WTC11 (cell line): ENCODE data around the gene ELANE. TPM values are rescaled to one million over a fixed set of nuclear protein-coding genes. Genes with fewer than 3 reads are reported as not detected.

ENCODE experiments used
- ATAC-seq: fragments of 200-7000 bp; cut with Tn5 transposase; 2 replicates; pipeline ENCODE4 v1.10.0; 2021; ENCODE audit warnings: mild to moderate bottlenecking, moderate library complexity
- CTCF ChIA-PET: fragments of 300-600 bp; sonication (Branson Sonifier 250); formaldehyde crosslinking; loops from one replicate; lab custom pipeline; 2021; ENCODE audit warnings: antibody characterized with exemption; lab: Charles Lee
- POLR2A ChIA-PET: fragments of 350-600 bp; sonication (Branson Sonifier 250); formaldehyde crosslinking; loops from one replicate; lab custom pipeline; 2021; ENCODE audit warnings: antibody characterized with exemption; lab: Charles Lee
- DNase-seq: peaks from one replicate; pipeline ENCODE4 v3.0.0; 2021; ENCODE audit warnings: low spot score
- H3K27ac Mint-ChIP-seq: 2 replicates; pipeline ENCODE4 v1.8.0; 2021; ENCODE audit warnings: mixed read lengths
- H3K27me3 Mint-ChIP-seq: 2 replicates; pipeline ENCODE4 v1.8.0; 2021; ENCODE audit warnings: low read depth, mild to moderate bottlenecking, moderate library complexity, mixed read lengths
- H3K36me3 Mint-ChIP-seq: 2 replicates; pipeline ENCODE4 v1.8.0; 2021; ENCODE audit warnings: mixed read lengths
- H3K4me1 Mint-ChIP-seq: 2 replicates; pipeline ENCODE4 v1.8.0; 2022; ENCODE audit warnings: mixed read lengths
- H3K4me3 Mint-ChIP-seq: 2 replicates; pipeline ENCODE4 v1.8.0; 2021; ENCODE audit warnings: mild to moderate bottlenecking, moderate library complexity, mixed read lengths
- H3K9me3 Mint-ChIP-seq: 2 replicates; pipeline ENCODE4 v1.8.0; 2021; ENCODE audit warnings: mixed read lengths
- AFF4 ChIP-seq: sonication (generic); formaldehyde crosslinking; IDR thresholded peaks from 2 replicates; pipeline ENCODE4 v1.8.1; 2023; ENCODE audit warnings: mild to moderate bottlenecking, missing genetic modification reagents, borderline replicate concordance
- ATF3 ChIP-seq: sonication (generic); formaldehyde crosslinking; conservative IDR thresholded peaks from 2 replicates; pipeline ENCODE4 v1.8.1; 2022; ENCODE audit warnings: mild to moderate bottlenecking, missing genetic modification reagents
- CREM ChIP-seq: sonication (generic); formaldehyde crosslinking; IDR thresholded peaks from 2 replicates; pipeline ENCODE4 v1.8.1; 2022; ENCODE audit warnings: mild to moderate bottlenecking, missing genetic modification reagents, moderate library complexity
- ELF4 ChIP-seq: sonication (generic); formaldehyde crosslinking; IDR thresholded peaks from 2 replicates; pipeline ENCODE4 v1.8.1; 2022; ENCODE audit warnings: low read depth, mild to moderate bottlenecking, moderate library complexity, missing genetic modification reagents
- ERG ChIP-seq: fragments of 250-450 bp; sonication (Bioruptor Pico); IDR thresholded peaks from 2 replicates; pipeline ENCODE4 v1.8.0; 2021; ENCODE audit warnings: mild to moderate bottlenecking
- ETV6 ChIP-seq: sonication (generic); formaldehyde crosslinking; IDR thresholded peaks from 2 replicates; pipeline ENCODE4 v1.8.1; 2022; ENCODE audit warnings: mild to moderate bottlenecking, missing genetic modification reagents
- FOXP1 ChIP-seq: sonication (generic); formaldehyde crosslinking; IDR thresholded peaks from 2 replicates; pipeline ENCODE4 v1.8.0; 2022; ENCODE audit warnings: missing genetic modification reagents, mild to moderate bottlenecking, moderate library complexity, borderline replicate concordance
- JAZF1 ChIP-seq: fragments of 250-450 bp; sonication (Bioruptor Pico); IDR thresholded peaks from 2 replicates; pipeline ENCODE4 v1.9.0; 2021; ENCODE audit warnings: moderate library complexity, mild to moderate bottlenecking, inconsistent platforms
- JUN ChIP-seq: sonication (generic); formaldehyde crosslinking; IDR thresholded peaks from 2 replicates; pipeline ENCODE4 v1.8.0; 2023; ENCODE audit warnings: mild to moderate bottlenecking, missing genetic modification reagents
- KAT7 ChIP-seq: sonication (generic); formaldehyde crosslinking; IDR thresholded peaks from 2 replicates; pipeline ENCODE4 v1.8.1; 2023; ENCODE audit warnings: missing genetic modification reagents, mild to moderate bottlenecking, borderline replicate concordance
- MAX ChIP-seq: sonication (generic); formaldehyde crosslinking; IDR thresholded peaks from 2 replicates; pipeline ENCODE4 v1.8.0; 2022; ENCODE audit warnings: mild to moderate bottlenecking, missing genetic modification reagents
- MYBL2 ChIP-seq: sonication (generic); formaldehyde crosslinking; IDR thresholded peaks from 2 replicates; pipeline ENCODE4 v1.8.1; 2023; ENCODE audit warnings: mild to moderate bottlenecking, moderate library complexity, missing genetic modification reagents
- NFATC4 ChIP-seq: fragments of 250-450 bp; sonication (Bioruptor Pico); IDR thresholded peaks from 2 replicates; pipeline ENCODE4 v1.9.0; 2021; ENCODE audit warnings: mild to moderate bottlenecking
- NFYB ChIP-seq: sonication (generic); formaldehyde crosslinking; conservative IDR thresholded peaks from 2 replicates; pipeline ENCODE4 v1.8.0; 2022; ENCODE audit warnings: low read depth, missing genetic modification reagents
- PRDM15 ChIP-seq: sonication (generic); formaldehyde crosslinking; IDR thresholded peaks from 2 replicates; pipeline ENCODE4 v1.8.0; 2022; ENCODE audit warnings: missing genetic modification reagents
- PRRX2 ChIP-seq: fragments of 250-450 bp; sonication (Bioruptor Pico); IDR thresholded peaks from 2 replicates; pipeline ENCODE4 v1.8.0; 2021; ENCODE audit warnings: mild to moderate bottlenecking
- RELA ChIP-seq: sonication (generic); formaldehyde crosslinking; IDR thresholded peaks from 2 replicates; pipeline ENCODE4 v1.8.1; 2022; ENCODE audit warnings: missing genetic modification reagents, mild to moderate bottlenecking, borderline replicate concordance
- RORB ChIP-seq: fragments of 250-450 bp; sonication (Bioruptor Pico); IDR thresholded peaks from 2 replicates; pipeline ENCODE4 v1.9.0; 2021; ENCODE audit warnings: mild to moderate bottlenecking
- SOX15 ChIP-seq: fragments of 250-450 bp; sonication (Bioruptor Pico); IDR thresholded peaks from 2 replicates; pipeline ENCODE4 v1.9.0; 2021; ENCODE audit warnings: mild to moderate bottlenecking
- TEAD1 ChIP-seq: sonication (generic); formaldehyde crosslinking; IDR thresholded peaks from 2 replicates; pipeline ENCODE4 v1.8.0; 2022; ENCODE audit warnings: mild to moderate bottlenecking, missing genetic modification reagents
- TEAD4 ChIP-seq: sonication (generic); formaldehyde crosslinking; IDR thresholded peaks from 2 replicates; pipeline ENCODE4 v1.8.0; 2022; ENCODE audit warnings: mild to moderate bottlenecking, missing genetic modification reagents
- ZNF263 ChIP-seq: sonication (generic); formaldehyde crosslinking; IDR thresholded peaks from 2 replicates; pipeline ENCODE4 v1.8.1; 2022; ENCODE audit warnings: low read depth, mild to moderate bottlenecking, moderate library complexity, missing genetic modification reagents
- ZNF671 ChIP-seq: fragments of 250-450 bp; sonication (Bioruptor Pico); IDR thresholded peaks from 2 replicates; pipeline ENCODE4 v1.8.0; 2021; ENCODE audit warnings: mild to moderate bottlenecking
- ZSCAN18 ChIP-seq: fragments of 250-450 bp; sonication (Bioruptor Pico); IDR thresholded peaks from 2 replicates; pipeline ENCODE4 v2.1.2; 2022; ENCODE audit warnings: mild to moderate bottlenecking, moderate library complexity
- total RNA-seq: library from RNA; stranded (reverse); gene quantifications from 3 replicates; pipeline ENCODE4 v1.2.3, GENCODE V29; 2021
- TF ChIP-seq, protein P1 (sequence below): sonication (generic); formaldehyde crosslinking; IDR thresholded peaks from 2 replicates; pipeline ENCODE4 v1.8.1; 2023; ENCODE audit warnings: mild to moderate bottlenecking, moderate library complexity, missing genetic modification reagents

Gene ELANE
- total RNA-seq, 1 experiment from 2014 or later: not detected

DNA sequence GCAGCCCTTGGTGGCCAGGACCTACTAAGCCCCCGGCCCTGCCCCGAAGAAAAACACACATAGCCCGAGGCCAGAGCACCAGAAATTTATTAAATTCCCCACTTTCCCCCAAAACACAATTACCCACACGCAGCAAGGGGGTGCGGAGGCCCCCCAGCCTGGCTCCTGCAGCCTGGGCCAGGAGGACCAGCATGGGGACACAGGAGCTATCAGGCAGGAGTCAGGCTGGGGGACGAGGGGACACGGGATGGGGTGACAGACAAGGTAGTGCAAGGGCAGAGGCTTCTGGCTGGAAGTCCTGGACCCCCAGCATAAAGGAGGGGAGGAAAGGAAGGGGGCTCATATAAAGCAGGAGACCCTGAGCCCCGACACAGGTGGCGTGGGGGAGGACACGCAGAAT is 44.3 kb downstream of the ELANE start:
- no peaks in the 10 kb centered on the region; the same call in 1 of the 2 replicates for H3K4me1 Mint-ChIP-seq
- no peaks in the 10 kb centered on the region for H3K9me3 Mint-ChIP-seq
- DNase-seq (no peak), ATAC-seq (no peak)
- H3K36me3 Mint-ChIP-seq: 0 out of 2 replicates have a peak, but pooled peaks cover 3% of the 10 kb centered on the region
- H3K27ac Mint-ChIP-seq: no peak overlapping the region
- ChIA-PET CTCF (interaction anchor here (1.4 kb wide), 1 partner anchor 19 kb away, joined by 7 read pairs; no protein-coding TSS in a partner anchor), POLR2A (no interaction called here)
- no peak for TF ChIP-seq ATF3 (CRISPR knock-in tag)
- TF ChIP-seq JAZF1: no peak
- no peak for TF ChIP-seq PRDM15
- no peak for TF ChIP-seq JUN
- no peak for TF ChIP-seq ZNF671 (CRISPR knock-in tag)
- TF ChIP-seq ETV6 (CRISPR knock-in tag): no peak
- TF ChIP-seq KAT7: no peak
- TF ChIP-seq ERG: no peak
- no peak for TF ChIP-seq MYBL2 (CRISPR knock-in tag)
- TF ChIP-seq ZNF263 (CRISPR knock-in tag): no peak
- no peak for TF ChIP-seq SOX15 (CRISPR knock-in tag)
- no peak for TF ChIP-seq RORB
- no peak for TF ChIP-seq MAX (CRISPR knock-in tag)
- no peak for TF ChIP-seq CREM (CRISPR knock-in tag)
- TF ChIP-seq NFYB (CRISPR knock-in tag): no peak
- TF ChIP-seq, protein P1, sequence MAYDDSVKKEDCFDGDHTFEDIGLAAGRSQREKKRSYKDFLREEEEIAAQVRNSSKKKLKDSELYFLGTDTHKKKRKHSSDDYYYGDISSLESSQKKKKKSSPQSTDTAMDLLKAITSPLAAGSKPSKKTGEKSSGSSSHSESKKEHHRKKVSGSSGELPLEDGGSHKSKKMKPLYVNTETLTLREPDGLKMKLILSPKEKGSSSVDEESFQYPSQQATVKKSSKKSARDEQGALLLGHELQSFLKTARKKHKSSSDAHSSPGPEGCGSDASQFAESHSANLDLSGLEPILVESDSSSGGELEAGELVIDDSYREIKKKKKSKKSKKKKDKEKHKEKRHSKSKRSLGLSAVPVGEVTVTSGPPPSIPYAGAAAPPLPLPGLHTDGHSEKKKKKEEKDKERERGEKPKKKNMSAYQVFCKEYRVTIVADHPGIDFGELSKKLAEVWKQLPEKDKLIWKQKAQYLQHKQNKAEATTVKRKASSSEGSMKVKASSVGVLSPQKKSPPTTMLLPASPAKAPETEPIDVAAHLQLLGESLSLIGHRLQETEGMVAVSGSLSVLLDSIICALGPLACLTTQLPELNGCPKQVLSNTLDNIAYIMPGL (CRISPR knock-in tag): no peak
- no peak for TF ChIP-seq TEAD1 (CRISPR knock-in tag)
- H3K27me3 Mint-ChIP-seq: peaks cover 3% of the 10 kb centered on the region; the same call in 1 of the 2 replicates
- no peak overlapping the region for H3K4me3 Mint-ChIP-seq

- no peaks in the 10 kb centered on the region for H3K9me3 Mint-ChIP-seq
- CTCF ChIA-PET: interaction anchor here (1.2 to 1.4 kb wide), 2 partner anchors 19 to 25 kb away, joined by 3 to 7 read pairs; no protein-coding TSS in a partner anchor
- no peak overlapping the region for H3K4me3 Mint-ChIP-seq
- ATAC-seq (no peak), DNase-seq (no peak)
- POLR2A ChIA-PET: no interaction called here
- no peaks in the 10 kb centered on the region; the same call in 1 of the 2 replicates for H3K4me1 Mint-ChIP-seq
- H3K27ac Mint-ChIP-seq: no peak overlapping the region
- H3K36me3 Mint-ChIP-seq: 0 out of 2 replicates have a peak, but pooled peaks cover 3% of the 10 kb centered on the region
- H3K27me3 Mint-ChIP-seq: peaks cover 3% of the 10 kb centered on the region; the same call in 1 of the 2 replicates
- no peak for TF ChIP-seq TEAD4
- no peak for TF ChIP-seq NFATC4 (CRISPR knock-in tag)
- TF ChIP-seq PRRX2 (CRISPR knock-in tag): no peak
- TF ChIP-seq ZSCAN18 (CRISPR knock-in tag): no peak
- TF ChIP-seq FOXP1 (CRISPR knock-in tag): no peak
- TF ChIP-seq NFYB (CRISPR knock-in tag): no peak
- TF ChIP-seq ELF4: no peak
- TF ChIP-seq RELA (CRISPR knock-in tag): no peak
- no peak for TF ChIP-seq AFF4 (CRISPR knock-in tag)
These were observed 44.9 kb downstream of the ELANE start for GRCh38 chr19:896999-897398.
